ENCODE data around the gene ELN.
"Not testable (repeated sequence)": the region's sequence is repeated elsewhere in the genome, so short reads cannot be mapped to it uniquely, and the experiment has no call there.

The ELN gene

DNA sequence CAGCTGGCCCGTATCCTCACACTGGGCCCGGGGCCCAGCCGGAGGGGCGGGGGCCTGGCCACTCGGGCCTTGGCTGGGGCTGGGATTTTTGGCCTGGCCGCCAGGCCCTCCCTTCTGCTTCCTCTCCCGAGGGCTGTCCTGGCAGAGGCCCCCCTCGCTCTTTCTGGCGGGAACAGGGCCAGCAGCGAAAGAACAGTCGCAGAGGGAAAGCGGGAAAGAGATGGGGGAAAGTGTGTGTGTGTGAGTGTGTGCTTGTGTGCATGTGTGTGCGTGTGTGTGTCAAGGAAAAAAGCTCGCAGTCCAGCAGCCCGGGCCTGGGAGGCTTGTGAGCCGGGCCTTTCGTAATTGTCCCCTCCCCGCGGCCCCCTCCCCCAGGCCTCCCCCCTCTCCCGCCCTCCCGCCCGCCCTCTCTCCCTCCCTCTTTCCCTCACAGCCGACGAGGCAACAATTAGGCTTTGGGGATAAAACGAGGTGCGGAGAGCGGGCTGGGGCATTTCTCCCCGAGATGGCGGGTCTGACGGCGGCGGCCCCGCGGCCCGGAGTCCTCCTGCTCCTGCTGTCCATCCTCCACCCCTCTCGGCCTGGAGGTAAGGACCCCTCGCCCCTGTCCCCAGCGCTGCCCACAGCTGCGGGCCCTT is at the start of gene ELN:
ELN (plus strand) TSS at position 491 of the 638 bp plus-strand sequence; CDS start at position 506, 15 bp downstream.
- no peak for DNase-seq

DNA sequence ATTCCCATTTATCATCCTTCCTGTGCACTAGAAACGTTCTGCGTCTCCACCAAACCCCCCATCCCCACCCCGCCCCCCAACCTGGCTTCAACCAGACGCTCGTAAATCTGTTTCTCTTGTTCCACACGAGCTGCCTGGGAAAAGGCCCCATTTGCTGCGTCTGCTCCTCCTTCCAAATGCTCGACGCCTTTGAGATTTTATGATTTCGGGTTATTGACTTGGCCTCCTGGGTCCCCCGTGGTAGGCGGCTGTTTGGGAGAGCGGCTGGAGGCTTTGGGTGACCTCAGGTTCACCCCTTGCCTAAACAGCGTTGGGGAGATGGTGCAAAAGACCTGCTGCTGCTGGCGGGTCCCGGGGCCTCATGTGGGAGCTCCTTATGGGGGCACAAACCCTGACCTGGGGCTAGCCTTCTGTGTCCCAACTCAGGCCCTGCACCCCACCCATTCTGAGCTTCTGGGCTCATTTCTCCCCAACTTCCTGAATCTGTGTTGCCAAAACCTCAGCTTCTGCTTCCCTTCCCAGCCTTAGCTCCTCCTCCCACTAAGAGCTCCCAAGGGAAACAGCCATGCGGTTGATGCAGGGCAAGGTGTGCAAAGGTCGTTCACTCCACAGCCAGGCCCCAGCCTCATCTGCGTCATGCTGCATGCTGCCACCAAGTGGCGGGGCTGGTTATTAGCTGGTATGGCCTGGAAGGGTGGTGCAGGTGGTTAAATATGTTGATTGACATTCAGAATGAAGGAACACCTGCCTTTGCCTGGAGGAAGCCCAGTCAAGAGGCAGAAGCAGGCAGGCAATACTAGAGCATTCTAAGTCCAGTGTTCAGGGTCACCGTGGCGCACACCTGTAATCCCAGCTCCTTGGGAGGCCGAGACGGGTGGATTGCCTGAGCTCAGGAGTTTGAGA is 49.1 kb upstream of the ELN start:
- DNase-seq: peak; percentile 8

DNA sequence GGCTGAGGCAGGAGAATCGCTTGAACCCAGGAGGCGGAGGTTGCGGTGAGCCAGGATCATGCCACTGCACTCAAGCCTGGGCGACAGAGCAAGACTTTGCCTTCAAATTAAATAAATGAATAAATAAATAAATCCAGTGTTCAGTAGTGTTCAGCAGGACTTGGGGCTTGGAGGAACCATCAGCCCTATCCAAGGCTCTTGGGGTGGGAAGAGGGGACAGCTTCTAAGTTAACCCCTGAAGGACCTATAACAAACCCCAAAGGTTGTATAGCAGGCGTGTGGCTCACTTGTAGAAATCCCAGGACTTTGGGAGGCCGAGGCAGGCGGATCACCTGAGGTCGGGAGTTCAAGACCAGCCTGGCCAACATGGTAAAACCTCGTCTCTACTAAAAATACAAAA is 48.3 kb upstream of the ELN start:
- not testable (repeated sequence) for DNase-seq

DNA sequence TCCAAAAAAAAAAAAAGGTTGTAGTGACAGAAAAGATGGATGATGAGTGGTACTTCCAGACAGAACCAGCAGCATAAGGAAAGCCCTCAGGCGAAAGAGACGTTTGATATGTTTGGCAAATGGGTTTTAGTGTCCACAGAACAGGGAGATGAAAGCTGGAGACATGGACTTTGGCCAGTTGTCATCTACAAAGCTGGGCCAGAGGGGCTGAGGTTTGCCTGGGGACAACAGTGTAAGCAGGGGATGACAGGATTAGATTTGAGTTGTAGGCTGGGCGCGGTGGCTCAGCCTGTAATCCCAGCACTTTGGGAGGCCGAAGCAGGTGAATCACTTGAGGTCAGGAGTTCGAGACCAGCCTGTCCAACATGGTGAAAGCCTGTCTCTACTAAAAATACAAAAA is 47.8 kb upstream of the ELN start:
- DNase-seq: no peak

DNA sequence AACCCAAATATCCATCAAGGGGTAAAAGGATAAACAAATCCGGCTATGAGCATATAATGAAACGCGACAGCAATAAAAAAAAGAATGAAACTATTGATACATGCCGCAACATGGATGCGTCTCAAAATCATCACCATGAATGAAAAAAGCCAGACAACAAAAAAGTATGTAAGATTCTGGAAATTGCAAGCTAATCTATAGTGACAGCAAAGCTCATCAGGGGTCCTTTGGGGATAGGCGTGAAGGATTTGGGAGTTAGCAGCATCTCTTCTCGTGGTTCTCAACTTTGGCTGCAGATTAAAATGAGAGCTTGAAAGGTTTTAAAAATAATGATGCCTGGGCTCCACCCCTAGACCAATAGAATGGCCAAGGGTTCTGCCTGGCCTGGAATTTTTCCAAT is 46.0 kb upstream of the ELN start:
- DNase-seq: no peak

DNA sequence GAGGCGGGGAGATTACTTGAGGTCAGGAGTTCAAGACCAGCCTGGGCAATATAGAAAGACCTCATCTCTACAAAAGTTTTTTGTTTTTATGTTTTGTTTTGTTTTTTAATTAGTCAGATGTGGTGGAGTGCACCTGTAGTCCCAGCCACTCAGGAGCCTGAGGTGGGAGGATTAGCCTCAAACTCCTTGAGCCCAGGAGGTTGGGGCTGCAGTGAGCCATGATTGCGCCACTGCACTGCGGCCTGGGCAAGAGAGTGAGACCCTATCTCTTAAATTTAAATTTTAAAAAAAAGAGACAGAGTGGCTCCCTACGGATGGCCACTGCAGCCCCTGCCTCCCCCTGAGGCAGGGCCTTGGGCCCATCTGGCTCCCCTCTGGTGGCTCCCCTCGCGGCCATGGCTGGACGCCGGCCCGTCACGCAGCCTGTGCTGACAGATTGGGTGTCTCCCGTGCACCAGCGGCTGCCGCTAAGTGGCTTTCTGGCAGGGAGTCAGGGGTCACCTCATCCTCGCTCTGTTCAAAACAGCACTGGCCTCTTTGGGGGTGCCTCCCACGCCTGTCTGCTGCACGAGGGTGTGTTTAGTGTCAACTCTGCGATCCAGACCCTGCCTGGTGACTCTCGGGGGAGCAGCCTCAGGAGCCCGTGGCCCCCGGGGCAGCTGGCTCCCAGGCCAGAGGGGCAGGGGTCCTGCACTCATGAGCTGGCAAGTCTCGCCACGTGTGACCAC is 44.4 kb upstream of the ELN start:
- DNase-seq: no peak

DNA sequence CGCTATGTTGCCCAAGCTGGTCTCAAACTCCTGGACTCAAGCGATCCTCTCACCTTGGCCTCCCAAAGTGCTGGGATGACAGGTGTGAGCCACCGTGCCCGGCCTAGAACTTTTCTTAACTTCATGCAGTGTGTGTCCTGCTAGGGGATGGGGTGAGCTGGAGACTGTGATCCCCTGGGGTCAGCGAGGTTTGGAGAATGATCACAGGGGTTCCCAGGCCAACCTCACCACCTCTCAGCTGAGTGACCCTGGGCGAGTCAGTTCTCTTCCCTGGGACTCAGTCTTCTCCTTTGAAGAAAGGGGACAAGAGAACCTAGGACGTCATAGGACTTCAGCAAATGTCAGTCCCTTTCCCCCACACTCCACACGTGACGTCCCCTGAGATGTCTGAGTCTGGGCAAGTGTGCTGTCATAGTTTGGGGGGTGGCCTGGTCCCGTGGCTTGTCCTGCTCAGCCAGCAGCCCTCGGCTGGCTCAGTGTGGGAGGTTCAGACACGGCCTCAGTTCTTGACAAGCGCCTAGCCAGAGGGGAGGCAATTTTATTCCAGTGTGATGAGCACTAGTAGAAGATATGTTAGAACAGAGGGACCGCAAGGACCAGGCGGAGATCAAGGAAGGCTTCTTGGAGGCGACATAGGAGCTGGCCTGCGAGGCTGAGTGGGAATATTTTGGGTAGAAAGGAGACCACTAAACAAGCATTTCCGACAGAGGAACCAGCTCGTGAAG is 43.3 kb upstream of the ELN start:
- no peak for DNase-seq

DNA sequence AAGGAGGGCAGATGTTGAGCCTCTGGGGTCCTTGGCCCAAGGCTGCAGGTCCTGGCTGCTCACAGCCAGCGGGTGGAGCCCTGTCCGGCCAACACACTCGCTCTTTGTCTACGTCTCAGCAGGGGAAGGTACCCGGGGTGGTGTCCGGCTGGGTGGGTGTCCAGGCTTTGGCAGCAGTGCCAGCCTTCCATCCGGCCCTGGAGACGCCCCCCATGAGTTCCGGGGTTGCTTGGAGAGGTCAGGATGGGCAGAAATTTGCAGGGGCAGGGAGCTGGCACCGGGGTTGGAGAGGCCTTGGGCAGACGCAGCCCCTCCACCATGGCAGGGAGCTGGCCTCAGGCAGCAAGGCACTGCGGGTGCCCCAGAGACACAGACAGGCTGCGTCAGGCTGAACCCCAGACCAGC is 42.2 kb upstream of the ELN start:
- no peak for DNase-seq

DNA sequence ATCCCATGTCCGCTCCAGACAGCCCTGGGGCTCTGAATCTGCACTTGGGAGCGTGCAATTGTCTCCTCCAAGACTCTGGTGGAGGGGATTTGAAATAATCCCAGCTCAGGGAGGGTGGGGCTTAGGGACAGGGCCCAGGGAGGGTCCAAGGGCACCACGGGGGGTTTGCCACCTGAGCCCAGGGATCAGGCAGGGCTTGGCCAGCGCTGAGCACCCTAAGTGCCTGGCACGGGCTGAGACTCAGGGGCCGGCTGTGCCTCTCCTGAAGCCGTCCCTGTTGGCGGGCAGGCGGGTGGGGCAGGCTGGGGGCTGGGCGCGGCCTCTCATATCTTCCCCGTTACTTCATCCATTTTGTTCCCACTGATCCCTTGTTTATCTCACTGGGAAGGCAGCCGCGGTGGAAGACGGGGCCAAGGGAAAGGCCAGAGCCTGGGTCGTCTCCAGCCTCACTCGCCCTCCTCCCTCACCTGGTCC is 41.8 kb upstream of the ELN start:
- DNase-seq: no peak

DNA sequence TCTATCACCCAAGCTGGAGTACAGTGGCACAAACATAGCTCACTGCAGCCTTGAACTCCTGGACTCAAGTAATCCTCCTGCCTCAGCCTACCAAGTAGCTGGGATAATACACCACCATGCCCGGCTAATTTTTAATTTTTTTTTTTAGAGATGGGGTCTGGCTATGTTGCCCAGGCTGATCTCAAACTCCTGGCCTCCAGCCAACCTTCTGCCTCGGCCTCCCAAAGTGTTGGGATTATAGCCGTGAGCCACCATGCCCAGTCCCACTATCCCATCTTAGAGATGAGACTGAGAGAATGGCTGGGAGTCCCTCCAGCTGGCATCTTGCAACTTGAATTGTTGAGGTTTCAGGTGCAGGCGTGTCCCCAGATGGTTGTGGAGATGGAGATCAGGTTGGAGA is 40.7 kb upstream of the ELN start:
- DNase-seq: no peak

DNA sequence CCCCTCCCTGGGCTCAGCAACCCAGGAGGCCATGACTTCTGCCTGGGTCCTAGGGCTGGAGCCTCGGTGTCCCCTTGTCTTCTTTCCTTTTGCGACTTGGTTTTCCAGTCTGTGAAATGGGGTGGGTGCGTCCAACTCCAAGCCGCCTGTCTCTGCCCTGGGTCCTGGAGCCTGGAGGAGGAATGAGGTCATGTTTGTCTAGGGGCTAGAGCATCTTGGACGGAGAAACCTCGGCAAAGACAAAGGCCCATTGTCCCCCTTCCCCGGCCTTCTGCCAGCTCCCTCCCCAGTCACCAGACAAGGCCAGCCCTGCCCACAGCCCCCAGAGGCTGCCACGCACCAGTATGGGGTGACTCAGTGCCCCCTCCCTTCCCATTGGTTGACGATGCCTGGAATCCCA is 39.8 kb upstream of the ELN start:
- no peak for DNase-seq

DNA sequence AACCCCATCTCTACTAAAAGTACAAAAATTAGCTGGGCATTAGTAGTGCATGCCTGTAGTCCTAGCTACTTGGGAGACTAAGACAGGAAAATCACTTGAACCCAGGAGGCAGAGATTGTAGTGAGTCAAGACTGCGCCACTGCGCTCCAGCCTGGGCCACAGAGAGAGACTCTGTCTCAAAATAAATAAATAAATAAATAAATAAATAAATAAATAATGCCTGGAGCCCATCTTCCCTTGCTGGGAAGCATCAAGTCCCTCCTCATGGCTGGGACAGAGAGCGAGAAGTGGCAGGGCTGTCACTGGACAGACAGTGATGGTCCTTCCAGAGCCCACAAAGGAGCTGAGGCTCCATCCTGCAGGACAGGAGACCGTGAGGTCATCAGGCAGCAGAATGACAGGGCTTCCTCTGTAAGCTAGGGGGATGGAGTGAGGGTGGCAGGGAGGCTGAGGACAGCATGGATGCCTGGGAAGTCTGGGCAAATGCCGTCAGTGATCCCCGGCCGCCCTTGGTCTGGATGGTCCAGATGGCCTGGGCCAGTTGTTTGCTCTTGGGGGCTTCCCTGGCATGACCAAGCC is 36.4 kb upstream of the ELN start:
- no peak for DNase-seq

DNA sequence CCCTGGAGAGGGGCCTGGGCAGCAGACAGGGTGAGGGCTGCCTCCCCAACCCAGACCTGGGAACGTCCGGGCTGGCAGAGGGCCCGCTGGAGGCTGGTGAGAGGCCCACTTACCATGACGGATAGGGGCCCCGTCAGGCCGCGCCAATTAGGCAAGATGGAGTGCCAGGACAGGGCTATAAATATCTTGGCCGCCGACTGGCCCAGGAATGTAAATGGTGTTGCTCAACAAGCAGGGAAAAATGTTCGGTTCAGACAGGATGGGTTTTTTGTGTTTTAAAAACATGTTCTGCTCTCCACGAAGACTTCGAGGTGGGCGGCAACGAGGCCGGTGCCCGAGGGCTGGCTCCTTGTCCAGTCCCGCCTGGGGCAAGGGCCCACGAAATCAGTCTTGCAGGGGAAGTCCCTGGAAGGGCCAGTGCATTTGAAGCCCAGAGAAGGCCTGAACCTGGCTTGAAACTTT is 35.8 kb upstream of the ELN start:
- DNase-seq: no peak

DNA sequence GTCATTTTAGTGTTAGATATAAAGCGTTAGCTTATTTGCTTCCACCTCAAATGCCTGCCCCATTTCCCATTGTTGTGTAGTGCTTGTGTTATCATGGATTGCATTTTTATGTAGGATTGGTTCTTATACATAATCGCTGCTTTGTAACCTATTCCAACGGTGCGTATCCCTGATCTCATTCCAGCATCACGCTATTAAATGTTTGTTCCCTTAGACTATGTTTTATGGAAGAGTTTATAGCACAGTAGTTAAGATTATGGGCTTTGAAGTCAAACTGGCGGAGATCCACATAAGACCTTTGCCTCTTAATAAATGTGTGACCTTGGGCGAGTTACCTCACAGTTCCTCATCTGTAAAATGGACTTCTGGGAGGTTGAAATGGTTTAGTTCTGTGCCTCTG is 34.0 kb upstream of the ELN start:
- DNase-seq: no peak

DNA sequence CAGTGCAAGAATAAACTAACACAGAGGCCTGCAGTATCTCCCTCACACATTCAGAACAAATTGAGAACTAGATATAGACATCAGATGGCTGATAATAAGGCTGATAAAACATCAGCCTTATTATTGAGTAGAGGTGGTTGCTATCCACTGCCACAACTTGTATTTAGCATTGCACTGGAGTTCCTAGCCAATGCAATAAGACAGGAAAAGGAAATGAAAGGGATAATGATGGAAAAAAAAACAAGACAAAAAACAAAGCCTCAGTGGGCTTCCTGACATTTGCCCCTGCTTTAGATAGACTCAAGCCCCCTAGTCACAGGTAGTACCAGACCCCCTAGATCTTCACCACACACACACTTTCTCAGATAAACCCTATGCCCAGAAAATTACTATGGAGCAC is 33.2 kb upstream of the ELN start:
- DNase-seq: no peak

DNA sequence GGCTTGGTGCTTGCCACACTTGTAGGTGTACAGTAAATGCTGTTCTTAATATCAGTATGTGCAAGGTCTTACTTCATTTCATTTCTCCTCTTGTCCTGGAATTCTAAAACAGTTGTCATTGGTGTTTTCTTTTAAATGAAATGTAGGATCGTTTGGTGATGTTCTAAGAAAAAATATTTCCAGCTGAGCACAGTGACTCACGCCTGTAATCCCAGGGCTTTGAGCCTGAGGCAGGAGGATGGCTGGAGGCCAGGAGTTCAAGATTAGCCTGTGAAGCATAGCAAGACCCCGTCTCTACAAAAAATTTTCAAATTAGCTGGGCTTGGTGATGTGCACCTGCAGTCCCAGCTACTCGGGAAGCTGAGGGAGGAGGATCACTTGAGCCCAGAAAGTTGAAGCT is 32.6 kb upstream of the ELN start:
- no peak for DNase-seq

DNA sequence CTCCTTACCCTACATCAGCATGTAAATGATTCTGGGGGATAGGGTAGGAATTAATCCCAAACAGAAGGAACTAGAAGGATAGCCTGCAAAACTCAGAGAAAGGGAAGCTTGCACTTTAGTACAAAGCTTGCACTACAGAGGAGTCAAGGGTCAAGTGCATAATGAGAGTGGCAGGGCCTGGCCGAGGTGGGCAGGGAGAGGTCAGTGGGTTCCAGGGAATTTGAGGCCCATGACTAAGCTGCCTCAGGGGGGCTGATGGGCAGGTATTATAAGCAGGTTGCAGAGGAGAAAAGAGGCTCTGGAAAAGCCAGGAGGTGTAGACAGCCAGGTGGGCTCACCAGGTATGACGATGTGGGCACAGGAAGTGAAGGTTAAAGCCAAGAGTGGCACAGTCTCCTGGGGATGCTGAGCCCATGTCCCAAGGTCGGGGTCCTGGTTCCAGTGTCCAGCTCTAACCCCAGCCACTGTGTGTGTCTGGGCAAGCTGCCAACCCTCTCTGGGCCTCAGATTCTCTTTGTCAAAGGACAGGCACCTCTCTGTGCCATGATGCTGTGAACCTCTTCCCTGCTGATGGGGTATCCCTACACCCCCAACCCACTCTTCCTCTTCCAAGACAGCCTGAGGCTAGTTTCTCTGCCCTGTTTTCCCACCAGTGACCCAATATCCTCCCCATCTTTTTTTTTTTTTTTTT is 32.0 kb upstream of the ELN start:
- DNase-seq: no peak

DNA sequence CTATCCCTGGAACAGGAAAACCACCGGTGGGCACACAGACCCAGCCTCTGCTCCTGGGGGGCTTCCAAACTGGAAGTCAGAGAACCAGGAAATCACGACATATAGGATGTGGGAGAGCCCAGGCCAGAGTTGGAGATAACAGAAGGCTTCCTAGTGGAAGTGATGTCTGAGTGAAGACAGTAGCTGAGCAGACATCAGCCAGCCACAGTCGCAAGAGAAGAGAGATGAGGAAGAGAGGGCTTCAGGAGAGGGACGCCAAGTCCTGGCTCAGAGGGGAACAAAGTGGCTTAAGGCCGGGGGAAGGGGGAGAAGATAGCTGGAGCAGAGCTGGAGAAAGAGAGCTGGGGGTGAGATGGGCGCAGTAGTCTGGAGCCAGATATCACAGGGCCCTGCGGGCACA is 30.9 kb upstream of the ELN start:
- DNase-seq: no peak

DNA sequence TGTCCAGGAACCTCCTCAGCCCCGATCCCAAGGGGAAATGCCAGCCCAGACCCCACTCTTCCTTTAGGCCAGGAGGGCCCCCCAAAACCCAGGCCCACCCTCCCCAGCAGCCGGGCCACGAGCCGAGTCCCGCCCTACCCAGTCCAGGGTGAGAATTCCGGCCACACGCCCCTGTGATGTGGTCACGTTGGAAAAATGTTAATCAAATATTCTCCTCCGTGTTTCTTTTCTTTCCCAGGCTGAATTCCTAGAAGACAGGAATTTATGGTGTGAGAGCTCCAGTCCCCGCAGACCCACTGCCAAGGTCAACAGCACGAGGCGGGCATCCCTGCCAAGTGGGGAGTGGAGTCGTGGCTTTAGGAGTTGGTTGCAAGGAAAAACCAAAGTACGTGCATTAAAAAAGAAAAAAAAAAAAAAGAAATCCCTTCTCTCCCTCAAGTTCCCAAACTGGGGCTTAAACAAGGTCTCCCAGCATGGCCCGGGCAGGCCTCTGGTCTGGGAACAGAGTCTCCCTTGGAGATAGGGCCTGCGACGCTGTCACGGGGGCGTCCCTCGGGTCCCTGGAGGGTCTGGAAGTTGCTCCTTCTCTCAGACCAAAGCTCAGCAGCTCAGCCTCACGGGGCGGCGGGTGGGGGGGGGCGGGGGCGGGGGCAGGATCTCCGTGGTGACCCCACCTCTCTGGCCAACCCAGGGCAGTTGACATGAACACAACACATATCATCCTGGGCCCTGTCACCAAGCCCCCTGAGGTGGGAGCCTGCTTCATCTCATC is 28.1 kb upstream of the ELN start:
- DNase-seq: no peak

DNA sequence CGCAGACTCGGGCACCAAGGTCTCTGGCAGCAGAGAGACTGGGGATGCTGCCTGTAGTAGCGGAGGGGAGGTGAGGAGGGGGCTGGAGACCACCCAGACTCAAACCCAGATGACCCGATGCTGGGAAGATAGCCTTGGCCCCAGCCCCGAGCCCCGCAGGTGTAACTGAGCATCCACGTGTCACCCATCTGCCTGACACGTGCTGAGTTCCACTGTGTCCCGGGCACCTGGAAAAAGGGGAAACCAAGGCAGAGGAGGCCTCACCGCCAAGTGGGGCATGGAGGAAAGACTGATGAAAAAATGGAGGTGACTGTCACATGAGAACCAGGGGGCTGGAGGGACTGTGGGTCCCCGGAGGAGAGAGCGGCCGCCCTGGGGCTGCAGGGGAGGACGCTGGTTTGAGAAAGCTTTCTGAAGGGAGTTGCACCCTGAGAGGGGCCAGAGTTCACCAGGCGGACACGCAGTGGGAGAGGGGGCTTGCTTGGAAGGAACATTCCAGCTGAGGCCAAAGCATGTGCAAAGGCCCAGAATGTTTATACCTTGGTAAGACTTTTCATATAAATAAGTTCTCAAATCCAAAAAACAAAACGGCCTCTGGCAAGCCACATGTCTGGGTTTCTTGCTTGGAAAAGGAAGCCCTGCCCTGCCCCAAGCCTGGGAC is 27.4 kb upstream of the ELN start:
- DNase-seq: no peak

DNA sequence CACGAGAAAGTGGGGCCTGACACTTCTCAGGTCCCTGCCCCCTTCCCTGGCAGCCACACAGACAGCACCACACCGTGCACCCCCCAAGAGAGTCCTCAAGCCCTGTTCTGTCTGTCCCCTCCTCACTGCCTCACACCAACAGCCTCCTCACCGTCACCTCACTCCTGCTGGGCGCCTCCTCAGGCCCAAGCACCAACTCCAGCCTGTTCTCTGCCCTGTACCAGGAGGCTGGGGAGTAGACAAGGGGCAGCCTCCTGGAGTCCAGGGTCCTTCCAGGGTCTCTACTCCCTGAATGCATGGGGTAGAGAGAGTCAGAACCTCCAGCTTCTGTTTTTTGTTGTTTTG is 26.9 kb upstream of the ELN start:
- DNase-seq: no peak
